Thoracic aorta (tissue), 2 donors: Measurements from ENCODE around the gene DNM1. TPM values are rescaled to one million over a fixed set of nuclear protein-coding genes. Genes with fewer than 3 reads are reported as not detected.
"Not testable (repeated sequence)": the region's sequence is repeated elsewhere in the genome, so short reads cannot be mapped to it uniquely, and the experiment has no call there.

Source experiments
- ATAC-seq: fragments of 150-250 bp; one replicate; pipeline ENCODE4 v1.8.0; 2017; ENCODE audit warnings: low read depth; ENCODE audit not compliant: insufficient number of reproducible peaks, low FRiP score
- DNase-seq: peaks from one replicate; pipeline ENCODE4 v3.0.0-alpha.2; 2020; ENCODE audit warnings: low spot score
- H3K27ac ChIP-seq, 2 donors: fragments of 200-600 bp; sonication (generic); 1 replicate in 1 of 2; 2 replicates in 1 of 2; pipeline ENCODE4 v1.5.1; 2016; ENCODE audit warnings: mild to moderate bottlenecking in 2 of 2, moderate library complexity in 2 of 2
- H3K27me3 ChIP-seq: fragments of 200-600 bp; sonication (generic); replicated peaks from 2 replicates; pipeline ENCODE4 v1.6.0; 2016; ENCODE audit warnings: mild to moderate bottlenecking; ENCODE audit not compliant: insufficient read depth
- H3K36me3 ChIP-seq: fragments of 200-600 bp; sonication (generic); one replicate; pipeline ENCODE4 v1.5.1; 2016
- H3K4me1 ChIP-seq, 2 donors: fragments of 200-600 bp; sonication (generic); 1 replicate in 1 of 2; 2 replicates in 1 of 2; pipeline versions ENCODE4 v1.5.1 to v1.6.0; 2016; ENCODE audit warnings: low read depth in 2 of 2, mild to moderate bottlenecking in 1 of 2; ENCODE audit not compliant: control insufficient read depth in 1 of 2
- H3K4me3 ChIP-seq: fragments of 200-600 bp; sonication (generic); 2 replicates; pipeline ENCODE4 v1.5.1; 2016; ENCODE audit warnings: mild to moderate bottlenecking
- H3K9me3 ChIP-seq: fragments of 200-600 bp; sonication (generic); 2 replicates; pipeline ENCODE4 v1.5.1; 2016
- total RNA-seq, 2 donors: library from RNA; depleted of rRNA; stranded (reverse); fragments of >200 nt; gene quantifications; one replicate each; pipeline versions ENCODE4 v1.1.0 to v1.2.3, GENCODE V29; 2016
- TF ChIP-seq, protein P1 (sequence below): fragments of 200-600 bp; sonication (generic); IDR thresholded peaks from one replicate; pipeline ENCODE4 v1.5.1; 2019; ENCODE audit warnings: antibody characterized with exemption

The DNM1 gene
- total RNA-seq, 2 donors from 2014 or later: 7.2 to 9.7 TPM

DNA sequence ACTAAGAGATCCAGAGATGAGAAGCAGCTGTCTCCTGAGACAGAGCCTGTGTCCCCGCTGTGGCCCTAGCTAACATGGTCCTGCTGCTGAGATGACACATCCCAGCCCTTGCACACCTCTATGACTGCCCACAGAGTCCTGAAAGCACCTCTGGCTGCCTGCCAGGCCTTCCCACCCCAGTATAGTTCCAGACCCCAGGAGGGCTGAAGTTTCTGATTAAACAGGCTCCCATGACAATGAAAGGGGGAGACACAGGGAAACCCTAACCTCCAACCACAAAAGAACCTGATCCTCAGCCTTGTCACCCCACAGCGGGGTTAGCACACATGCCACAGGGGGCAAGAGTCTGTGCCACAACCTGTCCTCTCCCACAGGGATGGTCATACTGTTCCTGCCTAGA is 27.5 kb upstream of the DNM1 start:
- H3K9me3 ChIP-seq: no peaks in the 10 kb centered on the region
- peaks cover 53% of the 10 kb centered on the region for H3K36me3 ChIP-seq
- ATAC-seq: no peak
- DNase-seq: no peak
- H3K4me1 ChIP-seq: no peaks in the 10 kb centered on the region
- H3K27me3 ChIP-seq: no peaks in the 10 kb centered on the region
- no peak overlapping the region for H3K27ac ChIP-seq
- TF ChIP-seq, protein P1, sequence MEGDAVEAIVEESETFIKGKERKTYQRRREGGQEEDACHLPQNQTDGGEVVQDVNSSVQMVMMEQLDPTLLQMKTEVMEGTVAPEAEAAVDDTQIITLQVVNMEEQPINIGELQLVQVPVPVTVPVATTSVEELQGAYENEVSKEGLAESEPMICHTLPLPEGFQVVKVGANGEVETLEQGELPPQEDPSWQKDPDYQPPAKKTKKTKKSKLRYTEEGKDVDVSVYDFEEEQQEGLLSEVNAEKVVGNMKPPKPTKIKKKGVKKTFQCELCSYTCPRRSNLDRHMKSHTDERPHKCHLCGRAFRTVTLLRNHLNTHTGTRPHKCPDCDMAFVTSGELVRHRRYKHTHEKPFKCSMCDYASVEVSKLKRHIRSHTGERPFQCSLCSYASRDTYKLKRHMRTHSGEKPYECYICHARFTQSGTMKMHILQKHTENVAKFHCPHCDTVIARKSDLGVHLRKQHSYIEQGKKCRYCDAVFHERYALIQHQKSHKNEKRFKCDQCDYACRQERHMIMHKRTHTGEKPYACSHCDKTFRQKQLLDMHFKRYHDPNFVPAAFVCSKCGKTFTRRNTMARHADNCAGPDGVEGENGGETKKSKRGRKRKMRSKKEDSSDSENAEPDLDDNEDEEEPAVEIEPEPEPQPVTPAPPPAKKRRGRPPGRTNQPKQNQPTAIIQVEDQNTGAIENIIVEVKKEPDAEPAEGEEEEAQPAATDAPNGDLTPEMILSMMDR: no peak
- no peak overlapping the region for H3K4me3 ChIP-seq

DNA sequence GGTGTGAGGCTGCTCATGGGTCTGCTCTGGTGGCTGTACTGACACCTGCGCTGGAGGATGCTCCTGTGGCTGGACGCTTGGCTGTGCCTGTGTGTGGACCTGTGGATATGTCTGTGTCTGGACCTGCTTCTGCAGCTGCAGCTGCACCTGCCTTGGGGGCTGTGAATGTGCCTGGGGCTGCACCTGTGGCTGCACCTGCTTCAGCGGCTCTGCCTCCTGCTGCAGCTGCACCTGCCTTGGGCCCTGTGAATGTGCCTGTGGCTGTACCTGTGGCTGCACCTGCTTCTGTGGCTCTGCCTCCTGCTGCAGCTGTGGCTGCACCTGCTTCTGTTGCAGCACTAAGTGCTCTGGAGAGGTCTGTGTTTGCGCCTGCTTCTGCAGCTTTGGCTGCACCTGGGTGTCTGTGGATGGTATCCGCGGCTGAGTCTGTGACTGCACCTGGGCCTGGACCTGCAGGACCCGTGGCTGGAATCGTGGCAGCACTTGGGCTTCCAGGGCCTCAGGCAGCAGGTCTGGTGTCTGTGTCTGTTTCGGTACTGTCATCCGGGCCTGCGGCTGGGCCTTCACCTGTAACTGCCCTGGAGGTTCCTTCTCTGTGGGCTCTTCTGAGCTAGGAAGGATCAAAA is 24.3 kb upstream of the DNM1 start:
- H3K9me3 ChIP-seq: no peaks in the 10 kb centered on the region
- H3K36me3 ChIP-seq: peaks cover 54% of the 10 kb centered on the region
- ATAC-seq: no peak
- H3K4me3 ChIP-seq: no peak overlapping the region
- TF ChIP-seq, protein P1: no peak
- no peak for DNase-seq
- H3K27me3 ChIP-seq: no peaks in the 10 kb centered on the region
- no peaks in the 10 kb centered on the region for H3K4me1 ChIP-seq
- no peak overlapping the region for H3K27ac ChIP-seq

DNA sequence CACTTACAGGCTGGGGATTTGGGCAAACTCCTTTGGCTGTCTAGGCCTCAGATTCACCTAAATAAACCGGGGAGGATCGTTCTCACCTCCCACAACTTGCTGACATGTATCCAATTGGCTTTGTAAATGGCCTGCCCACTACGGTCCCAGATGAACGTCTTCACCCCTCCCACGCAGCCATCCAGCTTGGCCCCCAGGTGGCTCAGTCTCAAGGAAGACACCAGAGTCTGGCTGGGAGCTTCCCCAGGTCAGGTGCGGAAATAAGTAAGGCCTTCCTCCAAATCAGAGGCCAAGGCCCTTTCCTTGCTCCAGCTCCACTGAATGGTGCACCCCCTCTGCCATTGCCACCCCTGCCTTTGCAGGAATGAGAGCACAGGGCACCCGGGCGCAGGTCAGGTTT is 23.2 kb upstream of the DNM1 start:
- DNase-seq: no peak
- no peaks in the 10 kb centered on the region for H3K4me1 ChIP-seq
- H3K36me3 ChIP-seq: peaks cover 59% of the 10 kb centered on the region
- no peak overlapping the region for H3K4me3 ChIP-seq
- H3K9me3 ChIP-seq: no peaks in the 10 kb centered on the region
- H3K27ac ChIP-seq: no peak overlapping the region
- TF ChIP-seq, protein P1: no peak
- no peak for ATAC-seq
- no peaks in the 10 kb centered on the region for H3K27me3 ChIP-seq

GRCh38 chr9:128180447-128180846 is 22.7 kb upstream of the DNM1 start:
- no peak for ATAC-seq
- H3K36me3 ChIP-seq: peaks cover 60% of the 10 kb centered on the region

GRCh38 chr9:128181480-128181879 is 21.7 kb upstream of the DNM1 start:
- H3K27ac ChIP-seq, H3K27me3 ChIP-seq, H3K4me3 ChIP-seq, H3K4me1 ChIP-seq, ATAC-seq, DNase-seq, H3K9me3 ChIP-seq: not testable (repeated sequence)
- H3K36me3 ChIP-seq: peaks cover 51% of the 10 kb centered on the region
- TF ChIP-seq, protein P1: peak; percentile 49

More at GRCh38 chr9:128180447-128180846, 22.7 kb upstream of the DNM1 start:
- Histone ChIP-seq H3K4me3 (no peak overlapping the region), H3K4me1 (no peaks in the 10 kb centered on the region), H3K9me3 (no peaks in the 10 kb centered on the region), H3K27ac (peak overlapping the region in 1 of 2 donors; percentile 8), H3K27me3 (no peaks in the 10 kb centered on the region)
- DNase-seq: no peak
- TF ChIP-seq, protein P1: no peak
